Glutamatergic neuron (in vitro differentiated cells): Measurements from ENCODE around the gene FGFRL1. TPM values are rescaled to one million over a fixed set of nuclear protein-coding genes. Genes with fewer than 3 reads are reported as not detected.

Experiments
- DNase-seq: peaks from one replicate; pipeline ENCODE4 v3.0.0; 2022
- H3K27ac Mint-ChIP-seq: one replicate; pipeline ENCODE4 v1.8.0; 2020; ENCODE audit warnings: mild to moderate bottlenecking, mixed read lengths, inconsistent platforms; ENCODE audit not compliant: unreplicated experiment
- H3K27me3 Mint-ChIP-seq: one replicate; pipeline ENCODE4 v1.8.0; 2020; ENCODE audit warnings: mild to moderate bottlenecking, moderate library complexity, mixed read lengths, inconsistent platforms; ENCODE audit not compliant: unreplicated experiment
- H3K36me3 Mint-ChIP-seq: one replicate; pipeline ENCODE4 v1.8.0; 2020; ENCODE audit warnings: mild to moderate bottlenecking, mixed read lengths, inconsistent platforms; ENCODE audit not compliant: unreplicated experiment
- H3K4me1 Mint-ChIP-seq: one replicate; pipeline ENCODE4 v1.8.0; 2020; ENCODE audit warnings: mild to moderate bottlenecking, low read depth, mixed read lengths, inconsistent platforms; ENCODE audit not compliant: unreplicated experiment
- H3K4me3 Mint-ChIP-seq: one replicate; pipeline ENCODE4 v1.8.0; 2020; ENCODE audit warnings: mild to moderate bottlenecking, mixed read lengths, inconsistent platforms; ENCODE audit not compliant: unreplicated experiment
- H3K9me3 Mint-ChIP-seq: one replicate; pipeline ENCODE4 v1.8.0; 2020; ENCODE audit warnings: mild to moderate bottlenecking, moderate library complexity, mixed read lengths, inconsistent platforms; ENCODE audit not compliant: unreplicated experiment
- CTCF ChIP-seq: fragments of 200-600 bp; sonication (generic); IDR thresholded peaks from one replicate; pipeline ENCODE4 v1.5.0; 2021; ENCODE audit not compliant: partially characterized antibody, unreplicated experiment
- total RNA-seq: library from RNA; stranded (reverse); fragmentation: NEBNext Ultra II Directional; extraction: Animal tissue kit (Norgen Biotek cat#: 25700); gene quantifications from one replicate; pipeline ENCODE4 v1.2.1, GENCODE V29; 2021; ENCODE audit not compliant: unreplicated experiment

FGFRL1 gene
- total RNA-seq, 1 donor from 2014 or later: 20.9 TPM

GRCh38 chr4:1027915-1028238, 16.5 kb downstream of the FGFRL1 start:
- TF ChIP-seq CTCF: no peak
- H3K27ac Mint-ChIP-seq: no peak overlapping the region
- peaks cover 1% of the 10 kb centered on the region for H3K4me1 Mint-ChIP-seq
- H3K4me3 Mint-ChIP-seq: no peak overlapping the region
- H3K36me3 Mint-ChIP-seq: no peaks in the 10 kb centered on the region
- DNase-seq: no peak
- H3K9me3 Mint-ChIP-seq: peaks cover 5% of the 10 kb centered on the region
- peaks cover 5% of the 10 kb centered on the region for H3K27me3 Mint-ChIP-seq

GRCh38 chr4:1028574-1029220, 17.3 kb downstream of the FGFRL1 start:
- peaks cover 1% of the 10 kb centered on the region for H3K4me1 Mint-ChIP-seq
- DNase-seq: no peak
- TF ChIP-seq CTCF: no peak
- H3K4me3 Mint-ChIP-seq: no peak overlapping the region
- peaks cover 5% of the 10 kb centered on the region for H3K27me3 Mint-ChIP-seq
- H3K36me3 Mint-ChIP-seq: no peaks in the 10 kb centered on the region
- H3K9me3 Mint-ChIP-seq: peaks cover 5% of the 10 kb centered on the region
- H3K27ac Mint-ChIP-seq: no peak overlapping the region

GRCh38 chr4:1029529-1029928, 18.1 kb downstream of the FGFRL1 start:
- TF ChIP-seq CTCF: no peak
- H3K36me3 Mint-ChIP-seq: no peaks in the 10 kb centered on the region
- no peak overlapping the region for H3K27ac Mint-ChIP-seq
- peaks cover 1% of the 10 kb centered on the region for H3K4me1 Mint-ChIP-seq
- peaks cover 5% of the 10 kb centered on the region for H3K27me3 Mint-ChIP-seq
- DNase-seq: no peak
- peaks cover 5% of the 10 kb centered on the region for H3K9me3 Mint-ChIP-seq
- no peak overlapping the region for H3K4me3 Mint-ChIP-seq

GRCh38 chr4:1030031-1030430, 18.6 kb downstream of the FGFRL1 start:
- peaks cover 7% of the 10 kb centered on the region for H3K9me3 Mint-ChIP-seq
- no peak for DNase-seq
- TF ChIP-seq CTCF: no peak
- no peak overlapping the region for H3K4me3 Mint-ChIP-seq
- H3K27ac Mint-ChIP-seq: no peak overlapping the region
- no peaks in the 10 kb centered on the region for H3K36me3 Mint-ChIP-seq
- H3K27me3 Mint-ChIP-seq: peaks cover 5% of the 10 kb centered on the region
- peaks cover 1% of the 10 kb centered on the region for H3K4me1 Mint-ChIP-seq

GRCh38 chr4:1030559-1030958, 19.1 kb downstream of the FGFRL1 start:
- peaks cover 5% of the 10 kb centered on the region for H3K27me3 Mint-ChIP-seq
- H3K4me3 Mint-ChIP-seq: no peak overlapping the region
- TF ChIP-seq CTCF: no peak
- no peak overlapping the region for H3K27ac Mint-ChIP-seq
- H3K36me3 Mint-ChIP-seq: no peaks in the 10 kb centered on the region
- H3K9me3 Mint-ChIP-seq: peaks cover 7% of the 10 kb centered on the region
- DNase-seq: no peak
- H3K4me1 Mint-ChIP-seq: peaks cover 1% of the 10 kb centered on the region
